ENCODE measurements around the gene CLIC1.
A peak's percentile ranks its signal among the peaks of the same experiment; 100 is the strongest.

Gene CLIC1

DNA sequence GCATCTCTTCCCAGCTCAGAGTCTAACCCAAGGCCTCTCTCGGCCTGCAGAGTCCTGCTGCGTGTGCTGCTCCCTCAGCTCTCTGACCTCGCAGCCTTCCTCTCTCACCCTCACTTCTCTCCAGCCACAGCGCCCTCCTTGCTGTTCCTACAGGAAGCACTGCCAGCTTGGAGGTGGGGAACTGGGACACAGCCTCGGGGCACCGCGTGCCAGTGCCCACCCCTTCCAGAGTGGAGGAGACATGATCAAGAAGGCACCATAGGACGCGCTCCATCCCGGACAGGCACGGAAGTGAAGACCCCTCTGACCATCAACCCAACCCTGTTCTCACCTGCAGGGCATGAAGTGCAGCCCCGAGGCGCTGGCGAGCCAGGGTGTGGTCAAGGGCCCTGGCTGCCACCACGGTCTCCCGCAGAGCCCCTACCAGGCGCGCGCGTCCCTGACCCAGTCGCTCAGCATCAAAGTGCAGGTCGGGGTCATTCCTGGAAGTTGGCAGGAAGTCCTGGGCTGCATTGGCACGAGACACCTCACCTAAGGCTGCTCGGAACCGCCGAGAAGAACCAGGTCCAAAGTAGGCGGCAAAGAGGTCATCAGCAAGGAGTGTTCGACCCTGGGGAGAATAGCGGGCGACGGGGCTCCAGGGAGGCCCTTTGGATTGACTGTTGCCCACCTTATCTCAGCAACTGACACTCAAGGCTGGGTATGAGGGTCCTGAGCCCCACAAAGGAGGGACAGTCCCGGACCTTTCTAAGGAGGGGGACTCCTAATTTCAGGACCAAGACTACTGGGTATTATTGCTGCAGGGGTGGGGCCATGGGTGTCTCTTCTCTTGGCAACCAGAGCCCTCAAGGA, 39.5 kb upstream of the CLIC1 start:
- Histone ChIP-seq H3K4me3 (ENCODE audit: low read length, poor library complexity, severe bottlenecking) (no peak overlapping the region), H3K4me1 (ENCODE audit: insufficient read depth, low read length, poor library complexity, severe bottlenecking) (peaks cover 18% of the 10 kb centered on the region), H3K36me3 (ENCODE audit: insufficient read depth, low read length) (peaks cover 17% of the 10 kb centered on the region; the same call in 1 of the 2 replicates), H3K4me2 (ENCODE audit: low read depth, low read length, poor library complexity, severe bottlenecking) (no peak overlapping the region), H2AFZ (ENCODE audit: low read length) (no peak overlapping the region), H3K9me2 (replicated peaks; ENCODE audit: low read depth, low read length) (no peaks in the 10 kb centered on the region), H3K27me3 (ENCODE audit: insufficient read depth, low read length, poor library complexity, severe bottlenecking) (no peaks in the 10 kb centered on the region), H3F3A (ENCODE audit: low read depth) (no peaks in the 10 kb centered on the region), H3K9me3 (ENCODE audit: insufficient read depth, low read depth, low read length) (no peaks in the 10 kb centered on the region), H4K20me1 (ENCODE audit: insufficient read depth, low read length, poor library complexity, severe bottlenecking) (no peaks in the 10 kb centered on the region), H3K9ac (ENCODE audit: low read depth, low read length, poor library complexity, severe bottlenecking) (no peak overlapping the region), H3K79me2 (ENCODE audit: insufficient read depth, low read length) (no peaks in the 10 kb centered on the region)
- TF ChIP-seq, protein P1, sequence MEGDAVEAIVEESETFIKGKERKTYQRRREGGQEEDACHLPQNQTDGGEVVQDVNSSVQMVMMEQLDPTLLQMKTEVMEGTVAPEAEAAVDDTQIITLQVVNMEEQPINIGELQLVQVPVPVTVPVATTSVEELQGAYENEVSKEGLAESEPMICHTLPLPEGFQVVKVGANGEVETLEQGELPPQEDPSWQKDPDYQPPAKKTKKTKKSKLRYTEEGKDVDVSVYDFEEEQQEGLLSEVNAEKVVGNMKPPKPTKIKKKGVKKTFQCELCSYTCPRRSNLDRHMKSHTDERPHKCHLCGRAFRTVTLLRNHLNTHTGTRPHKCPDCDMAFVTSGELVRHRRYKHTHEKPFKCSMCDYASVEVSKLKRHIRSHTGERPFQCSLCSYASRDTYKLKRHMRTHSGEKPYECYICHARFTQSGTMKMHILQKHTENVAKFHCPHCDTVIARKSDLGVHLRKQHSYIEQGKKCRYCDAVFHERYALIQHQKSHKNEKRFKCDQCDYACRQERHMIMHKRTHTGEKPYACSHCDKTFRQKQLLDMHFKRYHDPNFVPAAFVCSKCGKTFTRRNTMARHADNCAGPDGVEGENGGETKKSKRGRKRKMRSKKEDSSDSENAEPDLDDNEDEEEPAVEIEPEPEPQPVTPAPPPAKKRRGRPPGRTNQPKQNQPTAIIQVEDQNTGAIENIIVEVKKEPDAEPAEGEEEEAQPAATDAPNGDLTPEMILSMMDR (conservative IDR thresholded peaks at IDR 0.05; ENCODE audit: low read length), result no peak
- TF ChIP-seq EZH2phosphoT487 (IDR thresholded peaks at IDR 0.05; ENCODE audit: borderline replicate concordance), result no peak

DNA sequence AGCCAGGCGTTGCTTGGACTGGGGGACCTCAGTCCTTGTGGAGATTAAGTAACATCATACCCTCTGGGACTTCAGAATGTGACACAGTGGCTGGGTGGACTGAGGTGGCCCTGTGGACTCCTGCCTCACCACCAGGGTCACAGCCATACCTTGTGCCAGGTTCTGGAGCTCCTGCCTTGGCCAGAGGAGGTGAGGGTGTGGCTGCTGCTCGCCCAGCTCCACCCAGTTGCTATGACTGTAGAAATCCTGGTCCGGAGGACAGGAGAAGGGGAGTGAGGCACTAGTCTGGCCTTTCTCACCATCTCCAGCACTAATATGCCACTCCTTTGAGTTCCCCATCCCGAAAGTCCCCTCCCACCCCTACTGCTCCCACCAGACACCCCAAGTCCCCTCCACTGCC, 38.9 kb upstream of the CLIC1 start:
- H3K4me2 ChIP-seq (ENCODE audit: low read depth, low read length, poor library complexity, severe bottlenecking), result no peak overlapping the region
- TF ChIP-seq, protein P1 (conservative IDR thresholded peaks at IDR 0.05; ENCODE audit: low read length), result no peak
- no peak for TF ChIP-seq EZH2phosphoT487 (IDR thresholded peaks at IDR 0.05; ENCODE audit: borderline replicate concordance)

DNA sequence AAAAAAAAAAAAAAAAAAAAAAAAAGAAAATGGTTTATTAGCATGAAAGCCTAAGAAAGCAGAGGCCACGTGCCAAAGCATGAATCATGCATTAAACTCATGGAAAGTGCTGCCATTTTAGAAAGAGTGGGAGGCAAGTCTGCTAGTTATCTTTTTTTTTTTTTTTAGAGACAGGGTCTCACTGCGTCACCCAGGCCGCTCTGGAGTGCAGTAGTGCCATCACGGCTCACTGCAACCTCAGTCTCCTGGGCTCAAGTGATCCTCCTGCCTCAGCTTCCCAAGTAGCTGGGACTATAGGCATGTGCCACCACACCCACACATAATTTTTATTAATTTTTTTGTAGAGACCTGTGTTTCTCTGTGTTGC, 35.6 kb upstream of the CLIC1 start:
- Histone ChIP-seq H2AFZ (ENCODE audit: low read length) (no peak overlapping the region), H3K9me3 (ENCODE audit: insufficient read depth, low read depth, low read length) (no peaks in the 10 kb centered on the region), H3K9me2 (replicated peaks; ENCODE audit: low read depth, low read length) (no peaks in the 10 kb centered on the region), H3K9ac (ENCODE audit: low read depth, low read length, poor library complexity, severe bottlenecking) (no peak overlapping the region), H3K79me2 (ENCODE audit: insufficient read depth, low read length) (no peaks in the 10 kb centered on the region), H3K4me2 (ENCODE audit: low read depth, low read length, poor library complexity, severe bottlenecking) (peak overlapping the region; percentile 57), H3K4me3 (ENCODE audit: low read length, poor library complexity, severe bottlenecking) (no peak overlapping the region), H3K27me3 (ENCODE audit: insufficient read depth, low read length, poor library complexity, severe bottlenecking) (no peaks in the 10 kb centered on the region), H3K36me3 (ENCODE audit: insufficient read depth, low read length) (no peaks in the 10 kb centered on the region), H3F3A (ENCODE audit: low read depth) (no peaks in the 10 kb centered on the region), H3K4me1 (ENCODE audit: insufficient read depth, low read length, poor library complexity, severe bottlenecking) (peaks cover 13% of the 10 kb centered on the region), H4K20me1 (ENCODE audit: insufficient read depth, low read length, poor library complexity, severe bottlenecking) (no peaks in the 10 kb centered on the region)
- TF ChIP-seq, protein P1 (conservative IDR thresholded peaks at IDR 0.05; ENCODE audit: low read length), result no peak
- TF ChIP-seq EZH2phosphoT487 (IDR thresholded peaks at IDR 0.05; ENCODE audit: borderline replicate concordance), result no peak

More for the DNA sequence above, 38.9 kb upstream of the CLIC1 start:
- Histone ChIP-seq H3K4me1 (ENCODE audit: insufficient read depth, low read length, poor library complexity, severe bottlenecking) (peaks cover 18% of the 10 kb centered on the region), H2AFZ (ENCODE audit: low read length) (no peak overlapping the region), H3K36me3 (ENCODE audit: insufficient read depth, low read length) (peaks cover 10% of the 10 kb centered on the region; the same call in 1 of the 2 replicates), H4K20me1 (ENCODE audit: insufficient read depth, low read length, poor library complexity, severe bottlenecking) (no peaks in the 10 kb centered on the region), H3K9ac (ENCODE audit: low read depth, low read length, poor library complexity, severe bottlenecking) (no peak overlapping the region), H3K9me3 (ENCODE audit: insufficient read depth, low read depth, low read length) (no peaks in the 10 kb centered on the region), H3K27me3 (ENCODE audit: insufficient read depth, low read length, poor library complexity, severe bottlenecking) (no peaks in the 10 kb centered on the region), H3K4me3 (ENCODE audit: low read length, poor library complexity, severe bottlenecking) (no peak overlapping the region), H3K79me2 (ENCODE audit: insufficient read depth, low read length) (no peaks in the 10 kb centered on the region), H3K9me2 (replicated peaks; ENCODE audit: low read depth, low read length) (no peaks in the 10 kb centered on the region), H3F3A (ENCODE audit: low read depth) (no peaks in the 10 kb centered on the region)

Data from Loucy (cell line).